Neural cell (in vitro differentiated cells): ENCODE measurements around the gene CCDC102A. TPM values are rescaled to one million over a fixed set of nuclear protein-coding genes. Genes with fewer than 3 reads are reported as not detected.

ENCODE experiments used
- H2AFZ ChIP-seq: fragments of 200-600, 300-800 bp; sonication (generic), shearing (Covaris generic); 2 replicates; pipeline ENCODE4 v1.6.0; 2014; ENCODE audit warnings: low read depth, mild to moderate bottlenecking, antibody characterized with exemption, low read length, moderate library complexity
- H3F3A ChIP-seq: fragments of 200-600 bp; shearing (Covaris generic); 2 replicates; pipeline ENCODE4 v1.6.1; 2016; ENCODE audit warnings: mild to moderate bottlenecking, moderate library complexity, mixed read lengths, antibody characterized with exemption, low read length; ENCODE audit not compliant: insufficient read depth, poor library complexity, severe bottlenecking
- H3K27ac ChIP-seq: fragments of 200-600, 300-800 bp; sonication (generic), shearing (Covaris generic); 2 replicates; pipeline ENCODE4 v1.5.1; 2014; ENCODE audit warnings: mild to moderate bottlenecking, low read length, moderate library complexity
- H3K27me3 ChIP-seq: fragments of 300-800, 200-600 bp; sonication (generic), shearing (Covaris generic); 2 replicates; pipeline ENCODE4 v1.6.0; 2014; ENCODE audit warnings: mild to moderate bottlenecking, low read depth, low read length, moderate library complexity; ENCODE audit not compliant: insufficient read depth
- H3K36me3 ChIP-seq: fragments of 300-800, 200-600 bp; sonication (generic), shearing (Covaris generic); 2 replicates; pipeline ENCODE4 v1.5.1; 2014; ENCODE audit warnings: mild to moderate bottlenecking, antibody characterized with exemption, low read length, moderate library complexity; ENCODE audit not compliant: insufficient read depth
- H3K4me2 ChIP-seq: fragments of 300-800, 200-600 bp; sonication (generic), shearing (Covaris generic); 2 replicates; pipeline ENCODE4 v1.6.0; 2014; ENCODE audit warnings: mild to moderate bottlenecking, low read length
- H3K4me3 ChIP-seq: fragments of 300-800, 200-600 bp; sonication (generic), shearing (Covaris generic); 2 replicates; pipeline ENCODE4 v1.5.1; 2014; ENCODE audit warnings: mild to moderate bottlenecking, low read length, moderate library complexity
- H3K79me2 ChIP-seq: fragments of 200-600 bp; shearing (Covaris generic); replicated peaks from 2 replicates; pipeline ENCODE4 v1.6.0; 2014; ENCODE audit warnings: mild to moderate bottlenecking, low read length, moderate library complexity; ENCODE audit not compliant: insufficient read depth
- H3K9ac ChIP-seq: fragments of 300-800, 200-600 bp; sonication (generic), shearing (Covaris generic); 2 replicates; pipeline ENCODE4 v1.6.1; 2016; ENCODE audit warnings: mild to moderate bottlenecking, low read length, mixed read lengths
- H3K9me2 ChIP-seq: fragments of 200-600 bp; shearing (Covaris generic); 2 replicates; pipeline ENCODE4 v1.6.1; 2016; ENCODE audit warnings: mild to moderate bottlenecking, low read length, mixed read lengths; ENCODE audit not compliant: insufficient read depth
- H3K9me3 ChIP-seq: fragments of 200-600, 300-800 bp; sonication (generic), shearing (Covaris generic); 2 replicates; pipeline ENCODE4 v1.6.1; 2016; ENCODE audit warnings: mild to moderate bottlenecking, mixed run types, low read length, moderate library complexity, mixed read lengths
- H4K20me1 ChIP-seq: fragments of 200-600 bp; shearing (Covaris generic); 2 replicates; pipeline ENCODE4 v1.6.1; 2016; ENCODE audit warnings: mild to moderate bottlenecking, mixed run types; ENCODE audit not compliant: insufficient read depth
- EP300 ChIP-seq: fragments of 450-650 bp; conservative IDR thresholded peaks from 2 replicates; pipeline ENCODE4 v1.6.1; 2014; ENCODE audit warnings: antibody characterized with exemption, mild to moderate bottlenecking, moderate library complexity; ENCODE audit not compliant: poor library complexity, severe bottlenecking
- EZH2 ChIP-seq: fragments of 200-600, 300-800 bp; shearing (Covaris generic), sonication (generic); IDR thresholded peaks from 2 replicates; pipeline ENCODE4 v1.6.1; 2014; ENCODE audit warnings: antibody characterized with exemption, low read length, borderline replicate concordance, mild to moderate bottlenecking; ENCODE audit not compliant: insufficient read depth, poor library complexity, severe bottlenecking
- MXI1 ChIP-seq: fragments of 450-650 bp; conservative IDR thresholded peaks from 2 replicates; pipeline ENCODE4 v1.6.1; 2014; ENCODE audit warnings: antibody characterized with exemption, mild to moderate bottlenecking; ENCODE audit not compliant: poor library complexity, severe bottlenecking
- POLR2AphosphoS5 ChIP-seq: IDR thresholded peaks from 2 replicates; pipeline ENCODE4 v1.6.1; 2012
- RAD21 ChIP-seq: fragments of 450-650 bp; conservative IDR thresholded peaks from 2 replicates; pipeline ENCODE4 v1.6.1; 2014; ENCODE audit warnings: antibody characterized with exemption, mild to moderate bottlenecking, moderate library complexity
- SMC3 ChIP-seq: fragments of 450-650 bp; conservative IDR thresholded peaks from 2 replicates; pipeline ENCODE4 v1.6.1; 2014; ENCODE audit warnings: antibody characterized with exemption, mild to moderate bottlenecking, moderate library complexity; ENCODE audit not compliant: poor library complexity
- TAF1 ChIP-seq: IDR thresholded peaks from 2 replicates; pipeline ENCODE4 v1.6.1; 2012; ENCODE audit warnings: low read depth
- polyA plus RNA-seq: library from polyadenylated mRNA; depleted of rRNA; stranded (reverse); fragments of >200 nt; gene quantifications from 2 replicates; pipeline ENCODE4 v1.2.3, GENCODE V29; 2014
- TF ChIP-seq, protein P1 (sequence below): fragments of 450-650 bp; IDR thresholded peaks from 2 replicates; pipeline ENCODE4 v1.5.1; 2014; ENCODE audit warnings: antibody characterized with exemption, mild to moderate bottlenecking, moderate library complexity; ENCODE audit not compliant: poor library complexity, severe bottlenecking
- TF ChIP-seq, protein P2 (sequence below): IDR thresholded peaks from 2 replicates; pipeline ENCODE4 v1.6.1; 2012; ENCODE audit warnings: borderline replicate concordance

The CCDC102A gene
- polyA plus RNA-seq, 1 donor from 2014 or later, result 0.20 TPM

DNA sequence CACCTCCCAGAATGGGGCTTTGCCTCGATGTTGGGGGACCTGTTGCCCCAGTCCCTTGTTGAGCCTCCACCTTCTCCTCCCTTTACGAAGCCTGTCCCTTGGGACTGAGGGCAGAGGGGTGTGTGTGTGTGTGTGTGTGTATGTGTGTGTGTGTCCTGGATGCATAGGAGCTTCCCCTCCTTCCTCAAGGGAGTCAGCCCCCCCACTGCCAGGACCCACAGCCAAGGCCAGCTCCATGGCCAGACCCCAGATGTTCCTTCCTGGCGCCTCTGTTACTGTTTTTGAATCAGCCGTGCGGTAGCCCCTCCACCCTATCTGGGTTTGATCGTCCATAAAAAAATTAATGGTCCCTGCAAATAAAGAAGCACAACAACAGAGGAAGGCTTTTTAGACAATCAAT, 32.4 kb downstream of the CCDC102A start:
- no peak overlapping the region for H3K27ac ChIP-seq
- H3K9me2 ChIP-seq, result no peaks in the 10 kb centered on the region

DNA sequence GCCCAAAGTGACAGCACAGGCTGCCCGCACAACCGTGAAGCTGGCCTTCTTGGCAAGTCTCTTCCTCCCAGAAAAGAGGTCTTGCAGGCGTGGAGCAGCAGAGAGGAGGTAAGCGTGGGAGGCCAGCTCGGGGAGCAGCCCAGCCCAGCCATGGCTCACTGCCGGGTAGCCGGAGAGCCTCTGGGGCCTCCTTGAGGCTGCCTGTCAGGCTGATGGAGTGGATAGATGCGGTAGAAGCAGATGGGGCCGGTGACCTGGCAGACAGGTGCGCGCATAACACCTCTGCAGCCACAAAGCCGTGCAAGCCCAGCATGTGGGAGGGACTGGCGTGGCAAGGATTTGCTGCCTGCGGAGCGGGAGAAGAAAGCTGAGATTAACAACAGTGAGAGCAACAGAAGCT, 33.0 kb downstream of the CCDC102A start:
- no peaks in the 10 kb centered on the region for H3K9me2 ChIP-seq
- no peaks in the 10 kb centered on the region for H3F3A ChIP-seq
- H3K79me2 ChIP-seq, result no peaks in the 10 kb centered on the region
- no peak overlapping the region for H3K9ac ChIP-seq
- no peak overlapping the region for H3K4me2 ChIP-seq
- no peak overlapping the region for H2AFZ ChIP-seq
- no peaks in the 10 kb centered on the region for H3K9me3 ChIP-seq
- TF ChIP-seq RAD21, result no peak
- TF ChIP-seq POLR2AphosphoS5, result no peak
- TF ChIP-seq, protein P1, sequence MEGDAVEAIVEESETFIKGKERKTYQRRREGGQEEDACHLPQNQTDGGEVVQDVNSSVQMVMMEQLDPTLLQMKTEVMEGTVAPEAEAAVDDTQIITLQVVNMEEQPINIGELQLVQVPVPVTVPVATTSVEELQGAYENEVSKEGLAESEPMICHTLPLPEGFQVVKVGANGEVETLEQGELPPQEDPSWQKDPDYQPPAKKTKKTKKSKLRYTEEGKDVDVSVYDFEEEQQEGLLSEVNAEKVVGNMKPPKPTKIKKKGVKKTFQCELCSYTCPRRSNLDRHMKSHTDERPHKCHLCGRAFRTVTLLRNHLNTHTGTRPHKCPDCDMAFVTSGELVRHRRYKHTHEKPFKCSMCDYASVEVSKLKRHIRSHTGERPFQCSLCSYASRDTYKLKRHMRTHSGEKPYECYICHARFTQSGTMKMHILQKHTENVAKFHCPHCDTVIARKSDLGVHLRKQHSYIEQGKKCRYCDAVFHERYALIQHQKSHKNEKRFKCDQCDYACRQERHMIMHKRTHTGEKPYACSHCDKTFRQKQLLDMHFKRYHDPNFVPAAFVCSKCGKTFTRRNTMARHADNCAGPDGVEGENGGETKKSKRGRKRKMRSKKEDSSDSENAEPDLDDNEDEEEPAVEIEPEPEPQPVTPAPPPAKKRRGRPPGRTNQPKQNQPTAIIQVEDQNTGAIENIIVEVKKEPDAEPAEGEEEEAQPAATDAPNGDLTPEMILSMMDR, result no peak
- TF ChIP-seq MXI1, result no peak
- TF ChIP-seq SMC3, result no peak
- TF ChIP-seq EZH2, result no peak
- TF ChIP-seq EP300, result no peak
- TF ChIP-seq TAF1, result no peak
- H3K36me3 ChIP-seq, result no peaks in the 10 kb centered on the region
- H4K20me1 ChIP-seq, result no peaks in the 10 kb centered on the region
- no peaks in the 10 kb centered on the region for H3K27me3 ChIP-seq
- no peak overlapping the region for H3K4me3 ChIP-seq
- no peak overlapping the region for H3K27ac ChIP-seq

More for the DNA sequence above, 32.4 kb downstream of the CCDC102A start:
- no peaks in the 10 kb centered on the region for H3F3A ChIP-seq
- TF ChIP-seq TAF1 (no peak), EP300 (no peak), EZH2 (no peak), POLR2AphosphoS5 (no peak), MXI1 (no peak)
- TF ChIP-seq, protein P2, sequence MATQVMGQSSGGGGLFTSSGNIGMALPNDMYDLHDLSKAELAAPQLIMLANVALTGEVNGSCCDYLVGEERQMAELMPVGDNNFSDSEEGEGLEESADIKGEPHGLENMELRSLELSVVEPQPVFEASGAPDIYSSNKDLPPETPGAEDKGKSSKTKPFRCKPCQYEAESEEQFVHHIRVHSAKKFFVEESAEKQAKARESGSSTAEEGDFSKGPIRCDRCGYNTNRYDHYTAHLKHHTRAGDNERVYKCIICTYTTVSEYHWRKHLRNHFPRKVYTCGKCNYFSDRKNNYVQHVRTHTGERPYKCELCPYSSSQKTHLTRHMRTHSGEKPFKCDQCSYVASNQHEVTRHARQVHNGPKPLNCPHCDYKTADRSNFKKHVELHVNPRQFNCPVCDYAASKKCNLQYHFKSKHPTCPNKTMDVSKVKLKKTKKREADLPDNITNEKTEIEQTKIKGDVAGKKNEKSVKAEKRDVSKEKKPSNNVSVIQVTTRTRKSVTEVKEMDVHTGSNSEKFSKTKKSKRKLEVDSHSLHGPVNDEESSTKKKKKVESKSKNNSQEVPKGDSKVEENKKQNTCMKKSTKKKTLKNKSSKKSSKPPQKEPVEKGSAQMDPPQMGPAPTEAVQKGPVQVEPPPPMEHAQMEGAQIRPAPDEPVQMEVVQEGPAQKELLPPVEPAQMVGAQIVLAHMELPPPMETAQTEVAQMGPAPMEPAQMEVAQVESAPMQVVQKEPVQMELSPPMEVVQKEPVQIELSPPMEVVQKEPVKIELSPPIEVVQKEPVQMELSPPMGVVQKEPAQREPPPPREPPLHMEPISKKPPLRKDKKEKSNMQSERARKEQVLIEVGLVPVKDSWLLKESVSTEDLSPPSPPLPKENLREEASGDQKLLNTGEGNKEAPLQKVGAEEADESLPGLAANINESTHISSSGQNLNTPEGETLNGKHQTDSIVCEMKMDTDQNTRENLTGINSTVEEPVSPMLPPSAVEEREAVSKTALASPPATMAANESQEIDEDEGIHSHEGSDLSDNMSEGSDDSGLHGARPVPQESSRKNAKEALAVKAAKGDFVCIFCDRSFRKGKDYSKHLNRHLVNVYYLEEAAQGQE, result no peak
- TF ChIP-seq, protein P1, result no peak
- H3K4me3 ChIP-seq, result no peak overlapping the region
- H2AFZ ChIP-seq, result no peak overlapping the region
- no peaks in the 10 kb centered on the region for H3K79me2 ChIP-seq
- H3K4me2 ChIP-seq, result no peak overlapping the region
- H4K20me1 ChIP-seq, result no peaks in the 10 kb centered on the region
- no peak overlapping the region for H3K9ac ChIP-seq
- no peaks in the 10 kb centered on the region for H3K27me3 ChIP-seq
- no peaks in the 10 kb centered on the region for H3K9me3 ChIP-seq
- no peaks in the 10 kb centered on the region for H3K36me3 ChIP-seq
